K562 (cell line): ENCODE measurements around the gene FAM78A. TPM values are rescaled to one million over a fixed set of nuclear protein-coding genes. Genes with fewer than 3 reads are reported as not detected.

Experiments
- ATAC-seq: fragments of 200-7000 bp; cut with Tn5 transposase; 3 replicates; pipeline ENCODE4 v1.9.1; 2020; ENCODE audit warnings: moderate library complexity
- BruUV-seq: library from RNA; stranded (reverse); fragments of 400-500 nt; replicated peaks from 2 replicates; lab custom pipeline; 2021; lab: Mats Ljungman, UMichigan
- CTCF ChIA-PET: fragments of 300-600 bp; formaldehyde crosslinking; extraction: SDS; loops from one replicate; lab custom pipeline; 2021; ENCODE audit warnings: low intra/inter-chr PET ratio; lab: Yijun Ruan, JAX
- POLR2A ChIA-PET: fragments of 300-600, 350-650 bp; sonication (Branson Sonifier 250); formaldehyde crosslinking; extraction: SDS; loops from one replicate; lab custom pipeline; 2021; ENCODE audit warnings: antibody characterized with exemption, inconsistent platforms; lab: Yijun Ruan, JAX
- DNase-seq, 4 experiments: peaks; one replicate each; pipeline versions ENCODE4 v3.0.0 to v3.0.0-alpha.2; 2011 to 2018; ENCODE audit warnings: low spot score in 3 of 4, mixed read lengths in 3 of 4; ENCODE audit errors: extremely low read depth in 1 of 4
- FAIRE-seq: peaks from 2 replicates; lab custom pipeline; 2011; peaks lifted over from hg19 to GRCh38; lab: Jason Lieb, UNC
- H2AFZ ChIP-seq: 2 replicates; pipeline ENCODE4 v1.6.0; 2011; ENCODE audit warnings: low read depth, low read length, control low read depth, inconsistent platforms
- H3K27ac ChIP-seq: fragments of 200-600 bp; 3 replicates; pipeline ENCODE4 v1.8.0; 2011; ENCODE audit warnings: low read depth, mild to moderate bottlenecking, control low read depth, inconsistent platforms, low read length, moderate library complexity, mixed read lengths; ENCODE audit errors: extremely low read depth
- H3K27me3 ChIP-seq, 2 experiments: fragments of 300-600 bp in 1 of 2; 2 replicates in 1 of 2; 3 replicates in 1 of 2; pipeline versions ENCODE4 v1.6.0 to v1.8.0; 2011; ENCODE audit warnings: inconsistent platforms in 2 of 2, low read length in 2 of 2, mild to moderate bottlenecking in 1 of 2, mixed read lengths in 1 of 2, moderate library complexity in 1 of 2; ENCODE audit not compliant: control insufficient read depth in 2 of 2, insufficient read depth in 2 of 2
- H3K36me3 ChIP-seq: fragments of 300-600 bp; 3 replicates; pipeline ENCODE4 v1.8.0; 2011; ENCODE audit warnings: mild to moderate bottlenecking, low read length, inconsistent platforms; ENCODE audit not compliant: control insufficient read depth, insufficient read depth
- H3K4me1 ChIP-seq, 2 experiments: fragments of 200-600 bp in 1 of 2; replicated peaks in 1 of 2; 2 replicates in 1 of 2; 3 replicates in 1 of 2; pipeline versions ENCODE4 v1.5.1 to v1.8.0; 2011; ENCODE audit warnings: inconsistent platforms in 2 of 2, low read length in 2 of 2, mild to moderate bottlenecking in 1 of 2, mixed read lengths in 1 of 2, moderate library complexity in 1 of 2; ENCODE audit not compliant: control insufficient read depth in 2 of 2, insufficient read depth in 2 of 2
- H3K4me2 ChIP-seq: 2 replicates; pipeline ENCODE4 v1.6.1; 2011; ENCODE audit warnings: low read length, control low read depth, inconsistent platforms, mixed read lengths; ENCODE audit not compliant: insufficient read depth
- H3K4me3 ChIP-seq: fragments of 200-600 bp; sonication (generic), shearing (Covaris generic); 2 replicates; pipeline ENCODE4 v1.5.1; 2016; ENCODE audit warnings: control low read depth, inconsistent platforms
- H3K79me2 ChIP-seq: fragments of 200-600 bp; 3 replicates; pipeline ENCODE4 v1.8.0; 2011; ENCODE audit warnings: low read length, inconsistent platforms; ENCODE audit not compliant: control insufficient read depth, insufficient read depth
- H3K9ac ChIP-seq, 2 experiments: 2 replicates each; pipeline versions ENCODE4 v1.6.0 to v1.6.1; 2011; ENCODE audit warnings: low read depth in 2 of 2, low read length in 2 of 2, control low read depth in 1 of 2, inconsistent platforms in 1 of 2, mild to moderate bottlenecking in 1 of 2, mixed read lengths in 1 of 2; ENCODE audit not compliant: insufficient read depth in 1 of 2
- H3K9me1 ChIP-seq: one replicate; pipeline ENCODE4 v1.6.0; 2011; ENCODE audit warnings: inconsistent platforms, mild to moderate bottlenecking, low read length, moderate library complexity; ENCODE audit not compliant: control insufficient read depth, insufficient read depth
- H3K9me3 ChIP-seq: replicated peaks from 2 replicates; pipeline ENCODE4 v1.5.1; 2011; ENCODE audit warnings: low read depth, low read length, inconsistent platforms; ENCODE audit not compliant: control insufficient read depth, insufficient read depth
- H4K20me1 ChIP-seq: replicated peaks from 2 replicates; pipeline ENCODE4 v1.6.1; 2011; ENCODE audit warnings: low read length, inconsistent platforms, mixed read lengths; ENCODE audit not compliant: control insufficient read depth, insufficient read depth
- JUNB ChIP-seq: fragments of 450-650 bp; formaldehyde crosslinking; conservative IDR thresholded peaks from 2 replicates; pipeline ENCODE4 v1.4.0; 2020; ENCODE audit warnings: mild to moderate bottlenecking
- MAX ChIP-seq: sonication (generic); formaldehyde crosslinking; IDR thresholded peaks from 2 replicates; pipeline ENCODE4 v1.9.0; 2022; ENCODE audit warnings: mild to moderate bottlenecking, missing genetic modification reagents
- RBFOX2 ChIP-seq: fragments of 200-400 bp; formaldehyde crosslinking; IDR thresholded peaks from 2 replicates; pipeline ENCODE4 v1.6.1; 2017; ENCODE audit warnings: low read depth, mild to moderate bottlenecking, low read length, moderate library complexity
- RBM34 ChIP-seq: fragments of 200-400 bp; formaldehyde crosslinking; IDR thresholded peaks from 2 replicates; pipeline ENCODE4 v1.6.1; 2018; ENCODE audit warnings: low read length, borderline replicate concordance; ENCODE audit not compliant: insufficient read depth
- ZBTB12 ChIP-seq: fragments of 250-450 bp; sonication (Bioruptor Pico); IDR thresholded peaks from 2 replicates; pipeline ENCODE4 v1.4.0; 2020
- ZBTB33 ChIP-seq: sonication (generic); formaldehyde crosslinking; IDR thresholded peaks from 2 replicates; pipeline ENCODE4 v1.8.1; 2023; ENCODE audit warnings: mild to moderate bottlenecking, missing genetic modification reagents
- ZNF561 ChIP-seq: fragments of 450-650 bp; formaldehyde crosslinking; conservative IDR thresholded peaks from 2 replicates; pipeline ENCODE4 v1.4.0; 2020; ENCODE audit warnings: mild to moderate bottlenecking, moderate library complexity
- WGBS: fragments of 100-300 bp; shearing (Covaris generic); methylation state at CpG from one replicate; pipeline ENCODE4 v1.1.6; 2016; ENCODE audit warnings: low coverage, mixed read lengths; ENCODE audit not compliant: insufficient coverage; ENCODE audit errors: missing lambda C conversion rate; 5-methylcytosine and 5-hydroxymethylcytosine counted together
- in situ Hi-C: fragments of 300-500 bp; cut with MboI; formaldehyde crosslinking; loops from 4 replicates; pipeline ENCODE4 v1.15.0; 2018; ENCODE audit warnings: inconsistent platforms, mixed read lengths
- intact Hi-C: fragments of 100-400 bp; cut with micrococcal nuclease; formaldehyde crosslinking; loops from 2 replicates; pipeline ENCODE4 v1.14.2; 2022
- polyA plus RNA-seq, 8 experiments: library from polyadenylated mRNA; depleted of rRNA in 4 of 8; stranded (reverse) in 5 of 8; unstranded in 3 of 8; fragments of >200 nt; fragmentation: Nextera tagmentation in 2 of 8; fragmentation: Illumina TruSeq in 1 of 8; extraction: Ambion mirVana in 2 of 8; extraction: Trizol in 1 of 8; gene quantifications; 2 replicates each; pipeline versions ENCODE4 v1.2.1 to v1.2.3, GENCODE V29; 2011 to 2014; ENCODE audit warnings: inconsistent platforms in 1 of 8, missing spikeins in 1 of 8
- total RNA-seq, 7 experiments: library from RNA; depleted of rRNA in 6 of 7; stranded (reverse); fragments of >200 nt in 6 of 7; fragmentation: Illumina TruSeq in 2 of 7; extraction: Trizol in 2 of 7; gene quantifications; 2 replicates each; pipeline versions ENCODE4 v1.2.1 to v1.2.3, GENCODE V29; 2011 to 2021; ENCODE audit warnings: low replicate concordance in 1 of 7

FAM78A gene
- total and polyA plus RNA-seq, 9 of the 15 experiments (the other 6 are each of a cell fraction or from before 2014, with no cell fraction given) = 0.56 to 103 (median 55.2) TPM

GRCh38 chr9:131307974-131308373, 31.7 kb upstream of the FAM78A start:
- Histone ChIP-seq H3K4me3 (no peak overlapping the region), H2AFZ (no peak overlapping the region), H3K27me3 (no peaks in the 10 kb centered on the region), H4K20me1 (no peaks in the 10 kb centered on the region), H3K36me3 (no peaks in the 10 kb centered on the region), H3K9ac (no peak overlapping the region; a peak in 1 of 4 replicates), H3K4me1 (peaks cover 14 to 50% of the 10 kb centered on the region in 2 experiments), H3K27ac (no peak overlapping the region), H3K9me3 (no peaks in the 10 kb centered on the region), H3K79me2 (no peaks in the 10 kb centered on the region), H3K9me1 (no peaks in the 10 kb centered on the region)
- ATAC-seq = no peak
- no TSS peak for BruUV-seq
- FAIRE-seq = no peak
- intact Hi-C loops = loop anchor here (10.0 kb wide), 1 partner anchor 1057 kb away; no protein-coding TSS in a partner anchor
- in situ Hi-C loops = loop anchor here (25.0 kb wide), 1 partner anchor 596 kb away; no protein-coding TSS in a partner anchor
- 73% methylated on average over 21 of the region's 31 CpGs for WGBS
- POLR2A ChIA-PET = interaction anchor here (0.8 kb wide), 1 partner anchor 12 kb away, joined by 4 read pairs; no protein-coding TSS in a partner anchor
- peak; percentile 92 for TF ChIP-seq ZBTB33 (CRISPR knock-in tag)
- TF ChIP-seq MAX (CRISPR knock-in tag) = 0 out of 2 replicates have a peak, but pooled peaks have one; percentile 26
- no peak for TF ChIP-seq ZNF561 (CRISPR knock-in tag)
- TF ChIP-seq RBFOX2 = 0 out of 2 replicates have a peak, but pooled peaks have one; percentile 25
- TF ChIP-seq ZBTB12 (CRISPR knock-in tag) = no peak
- TF ChIP-seq RBM34 = no peak
- TF ChIP-seq JUNB (CRISPR knock-in tag) = no peak
- TF ChIP-seq, all 486 proteins: peak for 3
- CTCF ChIA-PET = no interaction called here
- DNase-seq = no peak
- no peak overlapping the region for H3K4me2 ChIP-seq
